ENCODE results near the gene ARFIP2.

The ARFIP2 gene

GRCh38 chr11:6427516-6427915 lies 53.6 kb downstream of the ARFIP2 start:
- TF ChIP-seq CTCF (IDR thresholded peaks at IDR 0.05; ENCODE audit: low read depth, low read length): no peak
- DNase-seq (ENCODE audit: extremely low read depth, low read depth): no peak
